Measurements from ENCODE around the gene CHL1. TPM values are rescaled to one million over a fixed set of nuclear protein-coding genes. Genes with fewer than 3 reads are reported as not detected.

CHL1 gene
- total RNA-seq, 1 experiment from 2014 or later, result not detected

GRCh38 chr3:339351-339750, 142.8 kb downstream of the CHL1 start:
- Histone ChIP-seq H3K4me2 (no peak overlapping the region), H4K20me1 (ENCODE audit: insufficient read depth) (no peaks in the 10 kb centered on the region), H3K9me3 (ENCODE audit: insufficient read depth, low read depth) (no peaks in the 10 kb centered on the region), H3K27me3 (ENCODE audit: insufficient read depth, low read depth) (no peaks in the 10 kb centered on the region), H3K4me3 (no peak overlapping the region), H3K4me1 (replicated peaks; ENCODE audit: insufficient read depth) (no peaks in the 10 kb centered on the region), H3K27ac (no peak overlapping the region), H3K9me2 (ENCODE audit: insufficient read depth) (no peaks in the 10 kb centered on the region), H3F3A (ENCODE audit: insufficient read depth, low read depth) (no peaks in the 10 kb centered on the region), H3K79me2 (ENCODE audit: low read depth) (no peaks in the 10 kb centered on the region), H2AFZ (no peak overlapping the region), H3K36me3 (ENCODE audit: low read depth) (no peaks in the 10 kb centered on the region)
- no TSS peak for BruUV-seq (replicated peaks)
- DNase-seq, result no peak
- TF ChIP-seq EZH2 (IDR thresholded peaks at IDR 0.05; ENCODE audit: low read depth) (no peak), CTCF (conservative IDR thresholded peaks at IDR 0.05) (no peak)
- intact Hi-C loops (cut with micrococcal nuclease; ENCODE audit: unreplicated experiment), result no loop called here
- CTCF ChIA-PET, result no interaction called here
- POLR2A ChIA-PET (ENCODE audit: unreplicated experiment), result no interaction called here

GRCh38 chr3:341998-342397, 145.4 kb downstream of the CHL1 start:
- Histone ChIP-seq H2AFZ (no peak overlapping the region), H3K4me2 (no peak overlapping the region), H3K36me3 (ENCODE audit: low read depth) (no peaks in the 10 kb centered on the region), H3K9me3 (ENCODE audit: insufficient read depth, low read depth) (no peaks in the 10 kb centered on the region), H4K20me1 (ENCODE audit: insufficient read depth) (no peaks in the 10 kb centered on the region), H3K27me3 (ENCODE audit: insufficient read depth, low read depth) (no peaks in the 10 kb centered on the region), H3K79me2 (ENCODE audit: low read depth) (no peaks in the 10 kb centered on the region), H3F3A (ENCODE audit: insufficient read depth, low read depth) (no peaks in the 10 kb centered on the region), H3K9me2 (ENCODE audit: insufficient read depth) (no peaks in the 10 kb centered on the region), H3K27ac (no peak overlapping the region), H3K4me1 (replicated peaks; ENCODE audit: insufficient read depth) (no peaks in the 10 kb centered on the region), H3K4me3 (no peak overlapping the region)
- TF ChIP-seq EZH2 (IDR thresholded peaks at IDR 0.05; ENCODE audit: low read depth) (no peak), CTCF (conservative IDR thresholded peaks at IDR 0.05) (no peak)
- ChIA-PET CTCF (no interaction called here), POLR2A (ENCODE audit: unreplicated experiment) (no interaction called here)
- no peak for DNase-seq
- intact Hi-C loops (cut with micrococcal nuclease; ENCODE audit: unreplicated experiment), result no loop called here
- no TSS peak for BruUV-seq (replicated peaks)

GRCh38 chr3:346186-346585, 149.6 kb downstream of the CHL1 start:
- BruUV-seq (replicated peaks), result no TSS peak

More at GRCh38 chr3:346186-346585, 149.6 kb downstream of the CHL1 start:
- Histone ChIP-seq H3K27ac (no peak overlapping the region), H3K4me2 (no peak overlapping the region), H3K4me3 (no peak overlapping the region), H3K27me3 (ENCODE audit: insufficient read depth, low read depth) (no peaks in the 10 kb centered on the region), H3K36me3 (ENCODE audit: low read depth) (no peaks in the 10 kb centered on the region), H3K4me1 (replicated peaks; ENCODE audit: insufficient read depth) (no peaks in the 10 kb centered on the region), H2AFZ (no peak overlapping the region), H4K20me1 (ENCODE audit: insufficient read depth) (no peaks in the 10 kb centered on the region), H3K9me3 (ENCODE audit: insufficient read depth, low read depth) (no peaks in the 10 kb centered on the region), H3K9me2 (ENCODE audit: insufficient read depth) (no peaks in the 10 kb centered on the region), H3F3A (ENCODE audit: insufficient read depth, low read depth) (no peaks in the 10 kb centered on the region), H3K79me2 (ENCODE audit: low read depth) (no peaks in the 10 kb centered on the region)
- CTCF ChIA-PET, result no interaction called here
- DNase-seq, result peak in 1 of 2 experiments; percentile 41
- POLR2A ChIA-PET (ENCODE audit: unreplicated experiment), result no interaction called here
- intact Hi-C loops (cut with micrococcal nuclease; ENCODE audit: unreplicated experiment), result no loop called here
- TF ChIP-seq EZH2 (IDR thresholded peaks at IDR 0.05; ENCODE audit: low read depth) (no peak), CTCF (conservative IDR thresholded peaks at IDR 0.05) (no peak)
